K562 (cell line): ENCODE results near the gene MYEF2.

Experiments
- EZH2 ChIP-seq: IDR thresholded peaks from 2 replicates; pipeline ENCODE4 v1.6.1; 2012; ENCODE audit warnings: low read depth, mild to moderate bottlenecking, inconsistent platforms, low read length, borderline replicate concordance
- FIP1L1 ChIP-seq: fragments of 200-400 bp; formaldehyde crosslinking; IDR thresholded peaks from 2 replicates; pipeline ENCODE4 v1.6.1; 2018; ENCODE audit warnings: mild to moderate bottlenecking, low read depth, low read length; ENCODE audit not compliant: poor library complexity, severe bottlenecking
- KAT7 ChIP-seq: sonication (generic); formaldehyde crosslinking; IDR thresholded peaks from 2 replicates; pipeline ENCODE4 v1.8.0; 2022; ENCODE audit warnings: missing genetic modification reagents, mild to moderate bottlenecking, borderline replicate concordance
- MAFK ChIP-seq: IDR thresholded peaks from 2 replicates; pipeline ENCODE4 v1.6.1; 2011; ENCODE audit warnings: low read length, improper control_type of control experiment
- NR2F6 ChIP-seq: fragments of 450-650 bp; formaldehyde crosslinking; IDR thresholded peaks from 2 replicates; pipeline ENCODE4 v1.4.0; 2020; ENCODE audit warnings: mild to moderate bottlenecking
- PHF21A ChIP-seq: fragments of 450-650 bp; IDR thresholded peaks from 2 replicates; pipeline ENCODE4 v1.6.1; 2017; ENCODE audit warnings: low read depth, borderline replicate concordance
- PHF8 ChIP-seq: fragments of 200-600 bp; sonication (generic); IDR thresholded peaks from 2 replicates; pipeline ENCODE4 v1.6.1; 2012; ENCODE audit warnings: mixed run types, mild to moderate bottlenecking, inconsistent platforms, low read length, moderate library complexity, borderline replicate concordance
- POLR3A ChIP-seq: IDR thresholded peaks from 2 replicates; pipeline ENCODE4 v1.6.1; 2011; ENCODE audit warnings: borderline replicate concordance, mild to moderate bottlenecking, moderate library complexity; ENCODE audit not compliant: insufficient read length, insufficient read depth; ENCODE audit errors: extremely low read depth
- ZBTB1 ChIP-seq: sonication (generic); formaldehyde crosslinking; IDR thresholded peaks from 2 replicates; pipeline ENCODE4 v1.8.1; 2023; ENCODE audit warnings: missing genetic modification reagents, low read depth, mild to moderate bottlenecking, borderline replicate concordance
- ZNF778 ChIP-seq: fragments of 450-650 bp; formaldehyde crosslinking; IDR thresholded peaks from 2 replicates; pipeline ENCODE4 v1.4.0; 2020; ENCODE audit warnings: mild to moderate bottlenecking, moderate library complexity

DNA sequence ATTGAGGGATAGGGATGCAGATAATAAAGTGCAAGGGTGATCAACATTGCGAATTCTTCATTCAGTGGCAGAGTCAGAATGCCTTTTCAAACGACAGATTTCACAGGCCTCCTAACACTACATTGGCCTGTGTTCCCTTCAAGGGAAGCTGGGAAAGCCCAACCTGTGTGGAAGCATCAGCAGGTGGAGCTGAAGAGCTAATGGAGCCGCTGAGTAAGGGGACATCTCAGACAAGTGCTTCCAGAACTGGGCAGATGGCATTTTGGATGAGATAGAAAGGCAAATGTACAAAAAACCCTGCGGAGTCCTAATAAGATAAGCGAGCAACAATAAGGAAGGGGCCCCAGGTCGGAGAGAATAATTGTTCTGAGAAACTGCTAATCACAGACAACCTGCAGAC, 65.9 kb downstream of the MYEF2 start:
- TF ChIP-seq NR2F6 (no peak), MAFK (no peak), POLR3A (no peak), ZBTB1 (no peak), PHF21A (no peak), FIP1L1 (no peak), KAT7 (CRISPR knock-in tag) (no peak), PHF8 (no peak), ZNF778 (CRISPR knock-in tag) (no peak), EZH2 (no peak)
